ENCODE measurements around the gene SAV1. TPM values are rescaled to one million over a fixed set of nuclear protein-coding genes. Genes with fewer than 3 reads are reported as not detected.

SAV1 gene
- total RNA-seq, 2 donors from 2014 or later, result 35.6 to 47.9 TPM

DNA sequence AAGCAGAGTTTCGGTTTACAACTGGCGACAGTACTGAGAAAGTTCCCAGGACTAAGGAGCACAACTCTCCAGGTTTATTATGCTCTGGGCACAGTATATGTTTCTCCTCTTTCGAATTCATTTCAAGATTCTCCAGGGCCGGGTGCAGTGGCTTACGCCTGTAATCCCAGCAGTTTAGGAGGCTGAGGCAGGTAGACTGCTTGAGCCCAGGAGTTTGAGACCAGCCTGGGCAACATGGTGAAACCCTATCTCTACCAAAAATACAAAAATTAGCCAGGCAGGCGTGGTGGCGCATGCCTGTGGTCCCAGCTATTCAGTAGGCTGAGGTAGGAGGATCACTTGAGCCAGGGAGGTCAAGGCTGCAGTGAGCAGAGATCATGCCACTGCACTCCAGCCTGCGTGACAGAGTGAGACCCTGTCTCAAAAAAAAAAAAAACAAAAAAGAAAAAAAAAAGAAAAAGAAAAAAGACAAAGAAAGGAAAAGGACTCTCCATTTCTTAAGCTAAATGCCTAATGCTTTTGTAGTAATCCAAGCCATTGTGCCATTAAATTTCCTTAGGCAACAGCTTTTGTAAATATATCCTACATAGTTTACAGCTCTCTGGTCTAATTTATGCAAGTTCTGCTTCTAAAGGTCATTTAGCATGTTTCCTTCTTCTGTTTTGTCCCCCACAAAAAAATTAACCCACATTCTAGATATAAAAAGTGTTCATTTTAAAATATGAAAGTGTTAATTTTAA is 73.4 kb downstream of the SAV1 start:
- Histone ChIP-seq H3K4me3 (no peak overlapping the region), H3K4me1 (ENCODE audit: control insufficient read depth in 1 of 2, low read depth in 2 of 2) (no peaks in the 10 kb centered on the region), H3K9me3 (no peaks in the 10 kb centered on the region), H3K36me3 (peaks cover 14% of the 10 kb centered on the region), H3K27ac (no peak overlapping the region), H3K27me3 (replicated peaks; ENCODE audit: insufficient read depth) (no peaks in the 10 kb centered on the region)
- ATAC-seq (ENCODE audit: insufficient number of reproducible peaks, low FRiP score, low read depth), result no peak
- no peak for DNase-seq (ENCODE audit: low spot score)
- TF ChIP-seq, protein P1, sequence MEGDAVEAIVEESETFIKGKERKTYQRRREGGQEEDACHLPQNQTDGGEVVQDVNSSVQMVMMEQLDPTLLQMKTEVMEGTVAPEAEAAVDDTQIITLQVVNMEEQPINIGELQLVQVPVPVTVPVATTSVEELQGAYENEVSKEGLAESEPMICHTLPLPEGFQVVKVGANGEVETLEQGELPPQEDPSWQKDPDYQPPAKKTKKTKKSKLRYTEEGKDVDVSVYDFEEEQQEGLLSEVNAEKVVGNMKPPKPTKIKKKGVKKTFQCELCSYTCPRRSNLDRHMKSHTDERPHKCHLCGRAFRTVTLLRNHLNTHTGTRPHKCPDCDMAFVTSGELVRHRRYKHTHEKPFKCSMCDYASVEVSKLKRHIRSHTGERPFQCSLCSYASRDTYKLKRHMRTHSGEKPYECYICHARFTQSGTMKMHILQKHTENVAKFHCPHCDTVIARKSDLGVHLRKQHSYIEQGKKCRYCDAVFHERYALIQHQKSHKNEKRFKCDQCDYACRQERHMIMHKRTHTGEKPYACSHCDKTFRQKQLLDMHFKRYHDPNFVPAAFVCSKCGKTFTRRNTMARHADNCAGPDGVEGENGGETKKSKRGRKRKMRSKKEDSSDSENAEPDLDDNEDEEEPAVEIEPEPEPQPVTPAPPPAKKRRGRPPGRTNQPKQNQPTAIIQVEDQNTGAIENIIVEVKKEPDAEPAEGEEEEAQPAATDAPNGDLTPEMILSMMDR (IDR thresholded peaks at IDR 0.05), result no peak

DNA sequence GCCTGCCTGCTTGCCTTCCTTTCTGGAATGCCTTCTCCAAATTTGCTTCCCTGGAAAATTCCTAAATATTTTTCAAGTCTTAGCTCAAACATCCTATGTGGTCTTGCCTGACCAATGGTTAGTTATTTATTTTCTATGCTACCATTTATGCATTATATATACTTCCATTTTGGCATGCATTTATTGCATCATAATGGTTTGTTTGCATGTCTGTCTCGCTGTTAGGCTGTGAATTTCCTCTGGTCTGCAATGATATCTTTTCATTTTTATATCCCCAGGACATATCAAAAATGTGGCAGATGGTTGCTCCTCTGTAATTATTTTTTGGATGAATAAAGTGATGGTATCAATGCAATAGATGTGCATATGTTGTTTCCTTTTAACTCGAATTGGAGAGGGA is 77.6 kb downstream of the SAV1 start:
- H3K9me3 ChIP-seq, result no peaks in the 10 kb centered on the region
- H3K4me3 ChIP-seq, result no peak overlapping the region
- DNase-seq (ENCODE audit: low spot score) (no peak), ATAC-seq (ENCODE audit: insufficient number of reproducible peaks, low FRiP score, low read depth) (no peak)
- H3K4me1 ChIP-seq (ENCODE audit: control insufficient read depth in 1 of 2, low read depth in 2 of 2), result no peaks in the 10 kb centered on the region
- no peak overlapping the region for H3K27ac ChIP-seq
- H3K27me3 ChIP-seq (replicated peaks; ENCODE audit: insufficient read depth), result no peaks in the 10 kb centered on the region
- H3K36me3 ChIP-seq, result peaks cover 14% of the 10 kb centered on the region
- TF ChIP-seq, protein P1 (IDR thresholded peaks at IDR 0.05), result no peak

Other genes starting within 250 kb of the SAV1 start
- 100 to 1,000 TPM; 231 to 238 TPM for gene MAP4K5, start 135.7 kb downstream of the SAV1 start, total RNA-seq
- gene ATL1, start 108.2 kb downstream of the SAV1 start, total RNA-seq, result 10 to 100 TPM in 1 of 2 donors, 1 to 10 TPM in 1; 9.5 to 14.3 TPM
- gene NIN, start 162.9 kb upstream of the SAV1 start, total RNA-seq, result 10 to 100 TPM; 31.0 to 37.4 TPM
- not detected for gene ABHD12B, start 203.7 kb upstream of the SAV1 start, total RNA-seq

All from thoracic aorta (tissue), 2 donors.